Measurements from ENCODE around the gene RELT. TPM values are rescaled to one million over a fixed set of nuclear protein-coding genes. Genes with fewer than 3 reads are reported as not detected.

Gene RELT
- total and polyA plus RNA-seq, 2 of the 13 experiments (the other 11 are each of a cell fraction or from before 2014, with no cell fraction given): 2.5 to 4.7 TPM

GRCh38 chr11:73334384-73335203 lies 41.6 kb upstream of the RELT start (continued):
- TF ChIP-seq SNAPC2 (CRISPR knock-in tag; IDR thresholded peaks at IDR 0.05): no peak
- TF ChIP-seq, protein P1, sequence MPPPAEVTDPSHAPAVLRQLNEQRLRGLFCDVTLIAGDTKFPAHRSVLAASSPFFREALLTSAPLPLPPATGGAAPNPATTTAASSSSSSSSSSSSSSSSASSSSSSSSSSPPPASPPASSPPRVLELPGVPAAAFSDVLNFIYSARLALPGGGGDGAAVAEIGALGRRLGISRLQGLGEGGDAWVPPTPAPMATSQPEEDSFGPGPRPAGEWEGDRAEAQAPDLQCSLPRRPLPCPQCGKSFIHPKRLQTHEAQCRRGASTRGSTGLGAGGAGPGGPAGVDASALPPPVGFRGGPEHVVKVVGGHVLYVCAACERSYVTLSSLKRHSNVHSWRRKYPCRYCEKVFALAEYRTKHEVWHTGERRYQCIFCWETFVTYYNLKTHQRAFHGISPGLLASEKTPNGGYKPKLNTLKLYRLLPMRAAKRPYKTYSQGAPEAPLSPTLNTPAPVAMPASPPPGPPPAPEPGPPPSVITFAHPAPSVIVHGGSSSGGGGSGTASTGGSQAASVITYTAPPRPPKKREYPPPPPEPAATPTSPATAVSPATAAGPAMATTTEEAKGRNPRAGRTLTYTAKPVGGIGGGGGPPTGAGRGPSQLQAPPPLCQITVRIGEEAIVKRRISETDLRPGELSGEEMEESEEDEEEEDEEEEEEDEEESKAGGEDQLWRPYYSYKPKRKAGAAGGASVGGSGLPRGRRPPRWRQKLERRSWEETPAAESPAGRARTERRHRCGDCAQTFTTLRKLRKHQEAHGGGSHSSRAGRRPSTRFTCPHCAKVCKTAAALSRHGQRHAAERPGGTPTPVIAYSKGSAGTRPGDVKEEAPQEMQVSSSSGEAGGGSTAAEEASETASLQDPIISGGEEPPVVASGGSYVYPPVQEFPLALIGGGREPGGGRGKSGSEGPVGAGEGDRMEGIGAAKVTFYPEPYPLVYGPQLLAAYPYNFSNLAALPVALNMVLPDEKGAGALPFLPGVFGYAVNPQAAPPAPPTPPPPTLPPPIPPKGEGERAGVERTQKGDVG (CRISPR knock-in tag; IDR thresholded peaks at IDR 0.05; ENCODE audit: borderline replicate concordance): no peak
- TF ChIP-seq, protein P2, sequence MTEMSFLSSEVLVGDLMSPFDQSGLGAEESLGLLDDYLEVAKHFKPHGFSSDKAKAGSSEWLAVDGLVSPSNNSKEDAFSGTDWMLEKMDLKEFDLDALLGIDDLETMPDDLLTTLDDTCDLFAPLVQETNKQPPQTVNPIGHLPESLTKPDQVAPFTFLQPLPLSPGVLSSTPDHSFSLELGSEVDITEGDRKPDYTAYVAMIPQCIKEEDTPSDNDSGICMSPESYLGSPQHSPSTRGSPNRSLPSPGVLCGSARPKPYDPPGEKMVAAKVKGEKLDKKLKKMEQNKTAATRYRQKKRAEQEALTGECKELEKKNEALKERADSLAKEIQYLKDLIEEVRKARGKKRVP (CRISPR knock-in tag; IDR thresholded peaks at IDR 0.05): no peak
- TF ChIP-seq, protein P3, sequence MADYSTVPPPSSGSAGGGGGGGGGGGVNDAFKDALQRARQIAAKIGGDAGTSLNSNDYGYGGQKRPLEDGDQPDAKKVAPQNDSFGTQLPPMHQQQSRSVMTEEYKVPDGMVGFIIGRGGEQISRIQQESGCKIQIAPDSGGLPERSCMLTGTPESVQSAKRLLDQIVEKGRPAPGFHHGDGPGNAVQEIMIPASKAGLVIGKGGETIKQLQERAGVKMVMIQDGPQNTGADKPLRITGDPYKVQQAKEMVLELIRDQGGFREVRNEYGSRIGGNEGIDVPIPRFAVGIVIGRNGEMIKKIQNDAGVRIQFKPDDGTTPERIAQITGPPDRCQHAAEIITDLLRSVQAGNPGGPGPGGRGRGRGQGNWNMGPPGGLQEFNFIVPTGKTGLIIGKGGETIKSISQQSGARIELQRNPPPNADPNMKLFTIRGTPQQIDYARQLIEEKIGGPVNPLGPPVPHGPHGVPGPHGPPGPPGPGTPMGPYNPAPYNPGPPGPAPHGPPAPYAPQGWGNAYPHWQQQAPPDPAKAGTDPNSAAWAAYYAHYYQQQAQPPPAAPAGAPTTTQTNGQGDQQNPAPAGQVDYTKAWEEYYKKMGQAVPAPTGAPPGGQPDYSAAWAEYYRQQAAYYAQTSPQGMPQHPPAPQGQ (CRISPR knock-in tag; IDR thresholded peaks at IDR 0.05; ENCODE audit: borderline replicate concordance): no peak
- TF ChIP-seq SAP130 (CRISPR knock-in tag; IDR thresholded peaks at IDR 0.05; ENCODE audit: low read depth): peak; percentile 66
- TF ChIP-seq SMC3 (IDR thresholded peaks at IDR 0.05; ENCODE audit: low read length): peak; percentile 60; the same call in 1 of the 2 replicates
- no peak for TF ChIP-seq POLR2AphosphoS5 (IDR thresholded peaks at IDR 0.05; ENCODE audit: low read depth, low read length)
- TF ChIP-seq POLR2G (IDR thresholded peaks at IDR 0.05; ENCODE audit: low read depth, low read length): no peak
- TF ChIP-seq IKZF1 (IDR thresholded peaks at IDR 0.05): no peak
- TF ChIP-seq GATAD1 (CRISPR knock-in tag; IDR thresholded peaks at IDR 0.05): 0 out of 2 replicates have a peak, but pooled peaks have one; percentile 26
- no peak for TF ChIP-seq EED (CRISPR knock-in tag; IDR thresholded peaks at IDR 0.05)
- TF ChIP-seq, protein P4, sequence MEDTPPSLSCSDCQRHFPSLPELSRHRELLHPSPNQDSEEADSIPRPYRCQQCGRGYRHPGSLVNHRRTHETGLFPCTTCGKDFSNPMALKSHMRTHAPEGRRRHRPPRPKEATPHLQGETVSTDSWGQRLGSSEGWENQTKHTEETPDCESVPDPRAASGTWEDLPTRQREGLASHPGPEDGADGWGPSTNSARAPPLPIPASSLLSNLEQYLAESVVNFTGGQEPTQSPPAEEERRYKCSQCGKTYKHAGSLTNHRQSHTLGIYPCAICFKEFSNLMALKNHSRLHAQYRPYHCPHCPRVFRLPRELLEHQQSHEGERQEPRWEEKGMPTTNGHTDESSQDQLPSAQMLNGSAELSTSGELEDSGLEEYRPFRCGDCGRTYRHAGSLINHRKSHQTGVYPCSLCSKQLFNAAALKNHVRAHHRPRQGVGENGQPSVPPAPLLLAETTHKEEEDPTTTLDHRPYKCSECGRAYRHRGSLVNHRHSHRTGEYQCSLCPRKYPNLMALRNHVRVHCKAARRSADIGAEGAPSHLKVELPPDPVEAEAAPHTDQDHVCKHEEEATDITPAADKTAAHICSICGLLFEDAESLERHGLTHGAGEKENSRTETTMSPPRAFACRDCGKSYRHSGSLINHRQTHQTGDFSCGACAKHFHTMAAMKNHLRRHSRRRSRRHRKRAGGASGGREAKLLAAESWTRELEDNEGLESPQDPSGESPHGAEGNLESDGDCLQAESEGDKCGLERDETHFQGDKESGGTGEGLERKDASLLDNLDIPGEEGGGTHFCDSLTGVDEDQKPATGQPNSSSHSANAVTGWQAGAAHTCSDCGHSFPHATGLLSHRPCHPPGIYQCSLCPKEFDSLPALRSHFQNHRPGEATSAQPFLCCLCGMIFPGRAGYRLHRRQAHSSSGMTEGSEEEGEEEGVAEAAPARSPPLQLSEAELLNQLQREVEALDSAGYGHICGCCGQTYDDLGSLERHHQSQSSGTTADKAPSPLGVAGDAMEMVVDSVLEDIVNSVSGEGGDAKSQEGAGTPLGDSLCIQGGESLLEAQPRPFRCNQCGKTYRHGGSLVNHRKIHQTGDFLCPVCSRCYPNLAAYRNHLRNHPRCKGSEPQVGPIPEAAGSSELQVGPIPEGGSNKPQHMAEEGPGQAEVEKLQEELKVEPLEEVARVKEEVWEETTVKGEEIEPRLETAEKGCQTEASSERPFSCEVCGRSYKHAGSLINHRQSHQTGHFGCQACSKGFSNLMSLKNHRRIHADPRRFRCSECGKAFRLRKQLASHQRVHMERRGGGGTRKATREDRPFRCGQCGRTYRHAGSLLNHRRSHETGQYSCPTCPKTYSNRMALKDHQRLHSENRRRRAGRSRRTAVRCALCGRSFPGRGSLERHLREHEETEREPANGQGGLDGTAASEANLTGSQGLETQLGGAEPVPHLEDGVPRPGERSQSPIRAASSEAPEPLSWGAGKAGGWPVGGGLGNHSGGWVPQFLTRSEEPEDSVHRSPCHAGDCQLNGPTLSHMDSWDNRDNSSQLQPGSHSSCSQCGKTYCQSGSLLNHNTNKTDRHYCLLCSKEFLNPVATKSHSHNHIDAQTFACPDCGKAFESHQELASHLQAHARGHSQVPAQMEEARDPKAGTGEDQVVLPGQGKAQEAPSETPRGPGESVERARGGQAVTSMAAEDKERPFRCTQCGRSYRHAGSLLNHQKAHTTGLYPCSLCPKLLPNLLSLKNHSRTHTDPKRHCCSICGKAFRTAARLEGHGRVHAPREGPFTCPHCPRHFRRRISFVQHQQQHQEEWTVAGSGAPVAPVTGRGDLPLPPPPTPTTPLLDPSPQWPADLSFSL (CRISPR knock-in tag; IDR thresholded peaks at IDR 0.05): no peak
- TF ChIP-seq ELF1 (CRISPR knock-in tag; IDR thresholded peaks at IDR 0.05): no peak
- TF ChIP-seq ZNF33A (CRISPR knock-in tag; IDR thresholded peaks at IDR 0.05; ENCODE audit: borderline replicate concordance): no peak
- TF ChIP-seq, protein P5, sequence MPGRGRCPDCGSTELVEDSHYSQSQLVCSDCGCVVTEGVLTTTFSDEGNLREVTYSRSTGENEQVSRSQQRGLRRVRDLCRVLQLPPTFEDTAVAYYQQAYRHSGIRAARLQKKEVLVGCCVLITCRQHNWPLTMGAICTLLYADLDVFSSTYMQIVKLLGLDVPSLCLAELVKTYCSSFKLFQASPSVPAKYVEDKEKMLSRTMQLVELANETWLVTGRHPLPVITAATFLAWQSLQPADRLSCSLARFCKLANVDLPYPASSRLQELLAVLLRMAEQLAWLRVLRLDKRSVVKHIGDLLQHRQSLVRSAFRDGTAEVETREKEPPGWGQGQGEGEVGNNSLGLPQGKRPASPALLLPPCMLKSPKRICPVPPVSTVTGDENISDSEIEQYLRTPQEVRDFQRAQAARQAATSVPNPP (CRISPR knock-in tag; IDR thresholded peaks at IDR 0.05): no peak
